ENCODE measurements around the gene HOXC10.

Gene HOXC10

DNA sequence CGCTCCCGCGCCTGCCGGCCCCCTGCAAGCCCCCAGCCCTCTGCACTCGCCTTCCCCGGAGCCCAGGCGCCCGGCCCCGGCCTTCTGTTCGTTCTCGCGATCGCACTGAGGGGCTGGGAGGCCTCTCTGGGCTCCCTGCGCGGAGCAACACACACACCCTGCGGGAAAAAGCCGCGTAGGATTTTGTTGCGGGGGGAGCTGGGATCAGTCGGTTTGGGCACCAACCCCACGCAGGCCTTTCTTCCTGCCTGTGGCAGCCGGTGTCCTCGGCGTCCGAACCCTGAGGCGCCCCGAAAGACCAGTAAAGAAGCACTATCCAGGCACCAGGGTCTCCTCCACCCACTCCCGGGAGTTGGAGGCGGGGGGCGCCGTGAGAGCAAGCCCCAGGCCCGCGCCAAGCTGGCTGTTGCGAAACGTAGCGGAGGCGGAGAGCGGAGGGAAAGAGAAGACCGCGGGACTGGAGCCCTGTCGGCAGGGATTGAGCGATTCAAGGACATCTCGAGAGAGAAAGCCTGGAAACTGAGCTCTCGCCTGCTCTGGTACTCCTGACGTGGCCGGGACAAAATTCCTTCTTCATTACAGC is 46.0 kb downstream of the HOXC10 start:
- no peak for DNase-seq

DNA sequence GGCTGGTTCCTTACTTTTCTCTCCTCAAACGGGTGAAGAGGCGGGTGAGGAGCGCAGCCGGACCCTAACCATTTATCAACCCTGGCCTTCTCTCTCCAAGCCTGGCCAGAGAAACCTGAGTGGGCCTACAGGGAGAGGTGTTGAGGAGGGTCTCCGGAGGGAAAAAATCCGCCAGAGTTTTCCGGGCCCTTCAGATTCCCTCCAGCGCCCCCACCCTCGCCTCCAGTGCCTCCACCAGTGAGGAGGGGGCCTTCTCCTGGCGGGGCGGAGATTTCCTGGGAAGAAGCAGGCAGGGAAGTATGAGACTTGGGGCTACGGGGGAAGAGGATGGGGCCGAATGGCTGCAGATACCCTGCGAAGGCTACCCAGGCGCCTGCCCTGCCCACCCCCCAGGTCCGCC is 46.5 kb downstream of the HOXC10 start:
- no peak for DNase-seq

GRCh38 chr12:54032086-54032619 is 47.2 kb downstream of the HOXC10 start:
- DNase-seq = no peak

DNA sequence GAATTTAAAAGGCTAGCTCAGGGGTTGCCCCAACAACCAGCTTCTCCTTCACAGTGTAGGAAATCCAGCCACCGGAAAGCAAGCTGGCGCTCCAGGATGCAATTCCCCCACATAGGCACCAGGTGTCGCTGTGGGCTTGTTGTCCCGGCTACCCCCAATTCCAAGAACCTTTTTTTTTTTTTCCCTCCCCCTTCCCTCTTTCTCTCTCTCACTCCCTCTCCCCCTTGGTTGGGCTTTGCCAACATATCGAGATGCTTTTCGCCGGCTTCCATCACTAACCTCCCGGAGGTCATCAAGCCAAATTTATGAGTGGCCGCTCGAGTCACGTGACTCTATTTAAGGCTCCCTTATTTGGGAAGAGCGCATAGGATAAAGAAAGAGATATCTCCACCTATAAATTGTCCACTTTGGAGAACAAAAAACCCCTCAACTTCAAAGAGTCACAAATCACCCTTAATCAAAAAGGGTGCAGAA is 47.7 kb downstream of the HOXC10 start, which contains the start of gene HOXC5:
Gene HOXC5, plus strand, starts transcription at position 424 of the 474 bp plus-strand sequence. CDS start 73 bp downstream, outside the sequence.
- DNase-seq = peak; percentile 55

- DNase-seq = no peak
Observed at GRCh38 chr12:54033106-54033979, 48.4 kb downstream of the HOXC10 start.

DNA sequence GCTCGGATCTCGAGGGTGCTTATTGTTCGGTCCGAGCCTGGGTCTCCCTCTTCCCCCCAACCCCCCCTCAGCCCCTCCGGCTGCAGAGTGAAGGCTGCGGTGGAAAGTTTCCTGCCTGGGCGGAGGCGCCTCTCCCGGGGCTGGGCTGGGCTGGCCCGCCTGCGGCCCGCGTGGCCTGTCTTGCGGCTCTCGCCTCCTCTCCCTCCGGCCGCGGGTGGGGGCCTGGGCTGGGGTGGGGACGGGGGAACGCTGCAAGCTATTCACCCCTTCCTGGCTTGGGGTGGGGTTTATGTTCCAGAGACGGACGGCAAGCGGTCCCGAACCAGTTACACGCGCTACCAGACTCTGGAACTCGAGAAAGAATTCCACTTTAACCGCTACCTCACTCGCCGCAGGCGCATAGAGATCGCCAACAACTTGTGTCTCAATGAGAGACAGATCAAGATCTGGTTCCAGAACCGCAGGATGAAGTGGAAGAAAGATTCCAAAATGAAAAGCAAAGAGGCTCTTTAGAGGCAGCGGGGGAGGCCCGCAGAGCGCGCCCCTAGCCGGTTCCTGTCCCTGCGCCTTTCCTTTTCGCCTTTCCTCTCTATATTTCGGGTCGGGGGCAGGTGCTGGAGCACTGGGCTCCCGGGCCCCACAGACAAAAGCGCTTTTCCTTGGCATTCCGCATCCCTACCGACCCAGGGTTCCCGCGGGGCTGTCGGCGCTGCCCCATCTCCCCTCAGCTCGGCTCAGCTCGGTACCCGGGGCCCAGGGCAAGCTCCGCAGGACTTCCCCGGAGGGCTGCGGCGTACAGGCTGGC is 49.2 kb downstream of the HOXC10 start:
- DNase-seq = no peak

DNA sequence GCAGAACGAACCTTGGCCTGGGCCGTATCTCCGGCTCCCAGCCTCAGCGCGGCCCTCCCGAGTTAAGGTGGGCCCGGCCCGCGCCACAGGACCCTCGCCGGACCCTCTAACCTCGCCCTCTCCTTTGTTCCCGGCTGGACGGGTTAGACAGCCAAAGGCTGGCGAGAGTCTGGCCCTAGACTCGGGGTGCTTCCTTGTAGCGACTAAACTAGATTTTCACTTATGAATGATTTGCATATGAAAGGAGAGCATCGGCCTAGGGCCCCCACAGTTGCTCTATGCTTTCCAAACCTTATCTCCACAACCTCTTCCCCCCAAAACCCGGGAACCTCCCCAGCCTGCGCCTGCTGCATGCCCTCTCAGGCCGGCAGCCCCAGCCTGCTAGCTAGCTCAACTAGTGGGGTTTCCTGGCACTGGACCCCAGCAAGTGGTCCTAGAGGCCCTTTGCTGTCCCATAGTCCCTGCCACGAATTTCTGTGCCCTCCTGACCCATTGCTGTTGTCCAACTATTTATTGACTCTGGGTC is 49.9 kb downstream of the HOXC10 start:
- no peak for DNase-seq

DNA sequence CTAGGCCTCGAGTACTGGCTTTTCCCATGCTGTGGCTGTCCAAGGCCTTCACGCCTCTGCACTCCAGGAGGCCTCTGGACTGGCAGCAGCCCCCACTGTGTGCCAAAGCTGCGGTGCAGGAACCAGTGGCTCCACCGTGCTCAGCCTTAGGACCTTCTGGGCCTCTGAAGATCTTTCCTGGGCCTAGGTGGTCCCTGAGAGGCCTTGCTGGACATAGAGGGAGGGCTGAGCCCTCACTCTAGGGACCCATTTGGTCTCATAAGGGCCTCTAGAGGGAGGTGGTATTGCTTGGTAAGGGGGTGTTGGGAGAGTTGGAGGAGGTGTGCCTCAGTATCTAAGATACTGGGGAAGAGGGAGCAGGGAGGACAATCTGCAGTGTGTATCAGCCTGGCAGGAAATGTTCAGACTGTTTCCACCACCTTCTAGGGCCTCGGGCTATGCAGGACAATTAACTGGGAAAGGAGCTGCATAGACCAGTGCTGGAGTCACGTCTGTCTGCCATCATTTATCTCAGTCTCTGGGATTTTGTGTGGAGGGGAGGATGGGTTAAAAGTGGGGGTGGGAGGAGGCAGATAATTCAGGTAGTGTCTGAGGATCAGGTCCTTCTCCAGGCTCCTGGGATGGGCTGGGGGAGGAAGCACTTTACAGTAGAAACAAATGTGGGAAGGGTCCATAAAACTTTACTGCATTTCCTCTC is 50.8 kb downstream of the HOXC10 start:
- DNase-seq = no peak

GRCh38 chr12:54036620-54037359 is 51.8 kb downstream of the HOXC10 start:
- no peak for DNase-seq

- DNase-seq = no peak
Observed at GRCh38 chr12:54037360-54038283, 52.7 kb downstream of the HOXC10 start.

DNA sequence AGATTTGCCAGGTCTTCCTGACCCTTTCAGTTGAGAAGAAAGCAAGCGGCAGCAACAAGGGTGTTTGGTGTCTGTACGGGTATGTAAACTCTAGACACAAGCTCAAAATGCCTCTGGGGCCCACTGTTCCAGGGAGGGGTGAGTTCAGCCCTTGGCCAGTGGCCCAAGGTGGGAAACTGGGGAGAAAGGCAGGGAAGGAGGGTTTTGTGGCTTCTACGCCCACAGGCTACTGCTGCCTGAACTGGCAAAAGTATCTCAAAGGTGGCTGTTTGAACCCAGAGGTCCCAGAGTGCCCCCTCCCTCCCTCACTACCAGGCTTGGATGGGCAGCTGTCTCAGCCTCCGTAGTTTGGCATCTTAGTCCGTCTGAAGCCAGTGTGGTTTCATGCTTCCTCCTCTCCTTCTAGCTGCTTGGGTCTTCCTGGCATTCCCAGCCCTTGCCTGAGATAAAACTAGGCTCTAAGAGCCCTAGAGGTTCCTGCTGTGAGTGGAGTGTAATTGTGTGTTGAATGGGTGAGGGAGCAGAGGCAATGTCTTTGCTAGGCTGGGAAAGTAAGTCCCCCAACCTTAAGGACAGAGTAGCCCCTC is 53.4 kb downstream of the HOXC10 start:
- no peak for DNase-seq

DNA sequence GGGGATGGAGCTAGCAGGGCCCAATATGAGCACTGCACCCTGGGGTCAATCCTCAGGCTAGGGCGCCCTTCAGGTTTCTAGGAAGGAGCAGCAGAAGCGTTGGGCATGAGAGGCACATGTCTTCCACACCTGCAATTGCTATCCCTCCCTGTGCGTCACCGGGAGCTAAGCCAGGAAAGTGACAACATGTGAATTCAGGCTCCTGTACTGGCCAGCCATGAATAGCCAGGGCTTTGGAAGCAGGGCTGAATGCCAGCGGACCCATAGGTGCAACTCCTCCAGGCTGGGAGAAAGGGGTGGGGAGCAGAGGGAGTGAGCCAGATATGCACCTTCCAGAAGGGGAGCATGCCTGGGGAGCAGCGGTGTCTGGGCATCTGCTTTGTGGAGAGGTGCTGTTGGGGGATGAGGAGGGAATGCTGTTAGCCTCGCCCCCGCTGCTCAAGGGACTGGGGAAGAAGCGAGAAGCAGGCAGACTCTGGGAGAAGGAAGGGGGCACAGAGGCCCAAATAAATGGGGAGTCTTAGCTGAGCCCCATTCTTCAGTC is 54.0 kb downstream of the HOXC10 start:
- DNase-seq = no peak

GRCh38 chr12:54039417-54040147 is 54.6 kb downstream of the HOXC10 start:
- DNase-seq = no peak
